HFFc6 (cell line): ENCODE data around the gene GATM. TPM values are rescaled to one million over a fixed set of nuclear protein-coding genes. Genes with fewer than 3 reads are reported as not detected.
A peak's percentile ranks its signal among the peaks of the same experiment; 100 is the strongest.

Source experiments
- DNase-seq: peaks from one replicate; pipeline ENCODE4 v3.0.0-alpha.2; 2018
- H3K27ac Mint-ChIP-seq: 2 replicates; pipeline ENCODE4 v1.8.0; 2020; ENCODE audit warnings: mild to moderate bottlenecking, mixed read lengths
- H3K27me3 Mint-ChIP-seq: 2 replicates; pipeline ENCODE4 v1.8.0; 2021; ENCODE audit warnings: mild to moderate bottlenecking, moderate library complexity, mixed read lengths; ENCODE audit not compliant: insufficient read depth
- H3K36me3 Mint-ChIP-seq: 2 replicates; pipeline ENCODE4 v1.8.0; 2021; ENCODE audit warnings: low read depth, mixed read lengths
- H3K4me1 Mint-ChIP-seq: 2 replicates; pipeline ENCODE4 v1.8.0; 2020; ENCODE audit warnings: low read depth, mixed read lengths
- H3K4me3 Mint-ChIP-seq: 2 replicates; pipeline ENCODE4 v1.8.0; 2020; ENCODE audit warnings: mild to moderate bottlenecking, moderate library complexity, mixed read lengths
- H3K9me3 Mint-ChIP-seq: 2 replicates; pipeline ENCODE4 v1.8.0; 2020; ENCODE audit warnings: mild to moderate bottlenecking, mixed read lengths
- CTCF ChIP-seq: fragments of 200-600 bp; sonication (generic); IDR thresholded peaks from 2 replicates; pipeline ENCODE4 v1.5.0; 2021; ENCODE audit warnings: antibody characterized with exemption, mild to moderate bottlenecking
- total RNA-seq, 6 experiments: library from RNA; stranded (reverse); fragmentation: NEBNext Ultra II Directional; extraction: Animal tissue kit (Norgen Biotek cat#: 25700); gene quantifications; 2 replicates in 1 of 6; 3 replicates in 5 of 6; pipeline ENCODE4 v1.2.3, GENCODE V29; 2021

GATM gene
- total RNA-seq, 6 experiments from 2014 or later = 0.14 to 0.38 (median 0.14) TPM; not detected in 3

- H3K27me3 Mint-ChIP-seq = no peaks in the 10 kb centered on the region
- TF ChIP-seq CTCF = no peak
- H3K4me3 Mint-ChIP-seq = no peak overlapping the region
- H3K9me3 Mint-ChIP-seq = no peaks in the 10 kb centered on the region
- peak overlapping the region; percentile 22 for H3K27ac Mint-ChIP-seq
- DNase-seq = no peak
- peaks cover 18% of the 10 kb centered on the region for H3K36me3 Mint-ChIP-seq
- H3K4me1 Mint-ChIP-seq = peaks cover 9% of the 10 kb centered on the region; the same call in 1 of the 2 replicates
These were observed 36.0 kb upstream of the GATM start for GRCh38 chr15:45414215-45414885.

- TF ChIP-seq CTCF = no peak
- Mint-ChIP-seq H3K4me1 (peaks cover 17% of the 10 kb centered on the region), H3K27me3 (no peaks in the 10 kb centered on the region), H3K4me3 (no peak overlapping the region), H3K36me3 (peaks cover 24% of the 10 kb centered on the region), H3K27ac (no peak overlapping the region), H3K9me3 (no peaks in the 10 kb centered on the region)
- DNase-seq = no peak
These were observed 31.3 kb upstream of the GATM start for GRCh38 chr15:45409596-45409995.

GRCh38 chr15:45407786-45408185 is 29.4 kb upstream of the GATM start:
- Mint-ChIP-seq H3K27me3 (no peaks in the 10 kb centered on the region), H3K9me3 (no peaks in the 10 kb centered on the region), H3K27ac (no peak overlapping the region), H3K4me1 (peaks cover 14% of the 10 kb centered on the region), H3K36me3 (peaks cover 19% of the 10 kb centered on the region), H3K4me3 (no peak overlapping the region)
- TF ChIP-seq CTCF = no peak
- no peak for DNase-seq

DNA sequence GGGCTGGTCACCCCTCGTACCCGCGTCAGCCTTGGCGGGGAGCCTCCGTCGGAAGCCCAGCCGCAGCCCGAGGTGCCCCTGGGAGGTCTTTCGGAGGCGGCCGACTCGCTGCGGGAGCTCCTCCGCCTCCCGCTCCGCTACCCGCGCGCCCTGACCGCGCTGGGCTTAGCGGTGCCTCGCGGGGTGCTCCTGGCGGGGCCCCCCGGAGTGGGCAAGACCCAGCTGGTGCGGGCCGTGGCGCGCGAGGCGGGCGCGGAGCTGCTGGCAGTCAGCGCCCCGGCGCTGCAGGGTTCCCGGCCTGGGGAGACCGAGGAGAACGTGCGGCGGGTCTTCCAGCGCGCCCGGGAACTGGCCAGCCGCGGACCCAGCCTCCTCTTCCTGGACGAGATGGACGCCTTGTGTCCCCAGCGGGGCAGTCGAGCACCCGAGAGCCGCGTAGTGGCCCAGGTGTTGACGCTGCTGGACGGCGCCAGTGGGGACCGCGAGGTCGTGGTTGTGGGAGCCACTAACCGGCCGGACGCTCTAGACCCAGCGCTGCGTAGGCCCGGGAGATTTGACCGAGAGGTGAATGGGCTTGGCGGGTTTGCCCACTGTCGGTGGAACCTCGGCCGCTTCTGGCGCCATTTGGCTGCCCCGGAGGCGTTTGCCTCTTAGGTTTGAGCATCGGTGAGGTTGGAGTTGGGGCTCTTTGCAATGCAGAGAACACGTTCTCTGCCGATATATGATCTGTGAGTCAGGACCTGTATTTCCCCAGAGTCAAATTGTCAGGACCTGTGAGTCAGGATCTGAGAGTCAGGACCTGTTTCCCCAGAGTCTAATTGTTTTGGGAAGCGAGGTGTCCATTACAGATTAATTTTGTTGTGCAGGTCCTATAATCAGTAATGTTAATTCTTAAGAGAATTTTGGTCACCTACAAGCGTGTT is 24.9 kb upstream of the GATM start:
- Mint-ChIP-seq H3K36me3 (peaks cover 11% of the 10 kb centered on the region; the same call in 1 of the 2 replicates), H3K27ac (peak overlapping the region; percentile 76), H3K27me3 (no peaks in the 10 kb centered on the region), H3K4me3 (peak overlapping the region; percentile 99), H3K4me1 (peaks cover 23% of the 10 kb centered on the region), H3K9me3 (no peaks in the 10 kb centered on the region)
- TF ChIP-seq CTCF = no peak
- DNase-seq = peak; percentile 43

DNA sequence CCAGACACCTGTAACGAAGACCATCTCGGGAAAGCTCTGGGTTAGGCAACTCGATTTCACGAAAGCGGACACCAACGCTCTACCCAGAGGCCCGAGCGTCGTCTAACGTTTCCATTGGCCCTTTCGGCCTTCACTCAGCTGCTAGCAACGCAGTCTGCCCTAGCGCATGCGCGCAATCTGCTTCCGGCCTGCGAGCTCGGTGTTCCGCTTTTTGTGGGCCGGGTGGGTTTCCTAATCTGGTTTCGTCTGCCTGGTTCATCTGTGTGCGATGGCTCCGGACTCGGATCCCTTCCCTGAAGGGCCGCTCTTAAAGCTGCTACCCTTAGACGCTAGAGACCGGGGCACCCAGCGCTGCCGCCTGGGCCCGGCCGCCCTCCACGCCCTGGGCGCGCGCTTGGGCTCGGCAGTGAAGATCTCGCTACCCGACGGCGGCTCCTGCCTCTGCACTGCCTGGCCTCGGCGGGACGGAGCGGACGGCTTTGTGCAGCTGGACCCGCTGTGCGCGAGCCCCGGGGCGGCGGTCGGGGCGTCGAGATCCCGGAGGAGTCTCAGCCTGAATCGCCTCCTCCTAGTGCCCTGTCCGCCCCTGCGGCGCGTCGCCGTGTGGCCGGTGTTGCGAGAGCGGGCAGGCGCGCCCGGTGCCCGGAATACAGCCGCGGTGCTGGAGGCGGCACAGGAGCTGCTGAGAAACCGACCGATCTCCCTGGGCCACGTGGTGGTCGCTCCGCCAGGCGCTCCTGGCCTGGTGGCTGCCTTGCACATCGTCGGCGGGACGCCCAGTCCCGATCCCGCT is 24.0 kb upstream of the GATM start:
- Mint-ChIP-seq H3K9me3 (no peaks in the 10 kb centered on the region), H3K36me3 (peaks cover 4% of the 10 kb centered on the region; the same call in 1 of the 2 replicates), H3K4me3 (peak overlapping the region; percentile 99), H3K27ac (peak overlapping the region; percentile 93), H3K4me1 (peaks cover 23% of the 10 kb centered on the region), H3K27me3 (no peaks in the 10 kb centered on the region; the same call in 1 of the 2 replicates)
- no peak; the same call in 1 of the 2 replicates for TF ChIP-seq CTCF
- DNase-seq = peak; percentile 98
